ENCODE data around the gene SCYGR1.
"Not testable (repeated sequence)": the region's sequence is repeated elsewhere in the genome, so short reads cannot be mapped to it uniquely, and the experiment has no call there.

SCYGR1 gene

GRCh38 chr2:227370791-227371312, 16.9 kb downstream of the SCYGR1 start:
- no peak for DNase-seq (ENCODE audit: low spot score)

DNA sequence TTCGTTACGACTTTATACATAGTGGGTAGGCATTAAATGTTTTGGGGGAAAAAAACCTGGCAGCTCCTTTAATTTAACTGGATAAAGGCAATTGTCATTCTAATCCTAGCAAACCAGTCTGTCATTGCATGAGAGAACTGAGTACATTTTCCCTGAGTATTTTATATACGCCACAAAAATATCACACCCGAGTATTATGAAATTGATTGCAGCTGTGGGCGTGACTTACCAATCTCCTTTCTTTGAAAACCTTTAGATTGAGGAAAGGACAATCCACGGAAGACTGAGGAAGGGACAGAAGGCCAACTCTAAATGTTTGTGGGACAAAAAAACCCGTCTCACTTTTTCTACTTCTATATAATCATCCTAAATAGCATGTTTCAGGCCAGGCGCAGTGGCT, 17.7 kb downstream of the SCYGR1 start:
- no peak for DNase-seq (ENCODE audit: low spot score)

DNA sequence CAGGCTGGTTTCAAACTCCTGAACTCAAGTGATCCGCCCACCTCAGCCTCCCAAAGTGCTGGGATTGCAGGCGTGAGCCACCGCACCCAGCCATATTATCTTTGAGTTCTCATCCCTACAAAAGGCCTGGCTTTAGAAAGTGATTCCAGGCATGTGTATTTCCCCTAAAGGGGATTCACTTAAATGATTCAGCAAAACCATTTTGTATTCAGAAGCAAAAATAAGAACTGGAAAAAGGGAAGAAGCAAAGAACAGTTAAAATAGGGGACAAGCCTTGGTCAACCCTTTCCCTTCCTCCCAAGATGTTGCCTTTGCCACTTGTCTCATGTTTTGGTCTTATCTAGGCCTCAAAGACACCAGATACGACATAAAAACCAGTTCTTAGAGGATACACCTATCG, 19.2 kb downstream of the SCYGR1 start:
- no peak for DNase-seq (ENCODE audit: low spot score)

- no peak for DNase-seq (ENCODE audit: low spot score)
Measured at GRCh38 chr2:227367427-227367795, 20.3 kb downstream of the SCYGR1 start.

DNA sequence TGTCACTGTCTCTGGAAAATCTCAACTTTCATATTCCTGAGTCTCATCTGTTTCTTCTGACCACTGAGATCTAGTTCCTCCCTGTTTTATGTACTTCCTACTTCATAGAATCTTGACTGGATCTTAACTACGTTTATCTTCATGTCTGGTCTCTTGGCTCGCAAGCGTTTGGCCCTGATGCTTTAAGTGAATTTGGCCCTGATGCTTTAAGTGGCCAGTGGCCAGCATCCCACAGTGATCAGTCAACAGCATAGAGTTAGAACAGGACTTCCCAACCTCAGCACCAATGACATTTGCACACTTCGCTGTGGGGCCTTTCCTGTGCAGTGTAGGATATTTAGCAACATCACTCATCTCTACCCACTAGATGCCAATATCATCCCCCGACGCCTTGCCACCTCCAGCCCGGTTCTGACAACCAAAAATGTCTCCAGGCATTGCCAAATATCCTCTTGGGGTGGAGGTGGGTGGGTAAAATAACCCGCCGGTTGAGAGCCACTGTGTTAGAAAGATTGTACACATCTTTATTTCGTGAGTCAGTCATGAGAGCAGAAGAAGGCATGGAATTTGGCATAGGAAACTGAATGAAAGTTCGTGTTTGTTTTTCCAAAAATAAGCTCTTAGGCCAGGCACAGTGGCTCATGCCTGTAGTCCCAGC, 20.9 kb downstream of the SCYGR1 start:
- DNase-seq (ENCODE audit: low spot score), result no peak

DNA sequence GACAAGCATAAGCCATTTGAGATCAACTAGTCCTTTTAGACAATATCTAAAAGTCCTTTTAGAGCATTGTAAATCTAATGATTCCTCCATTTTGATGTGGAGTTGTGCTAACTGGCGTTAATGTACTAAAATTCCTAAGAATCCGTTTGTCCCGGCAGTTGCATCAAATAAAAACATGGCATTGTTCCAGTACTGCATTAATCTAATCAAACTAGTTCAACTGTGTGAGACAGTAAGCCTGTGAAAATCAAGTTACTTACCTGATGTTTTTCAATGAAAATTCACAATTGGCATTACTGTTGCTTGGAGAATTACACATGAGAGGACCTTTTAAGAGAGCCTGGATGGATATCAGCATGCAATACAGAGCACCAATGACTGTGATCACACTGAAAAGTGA, 21.9 kb downstream of the SCYGR1 start:
- DNase-seq (ENCODE audit: low spot score), result no peak

DNA sequence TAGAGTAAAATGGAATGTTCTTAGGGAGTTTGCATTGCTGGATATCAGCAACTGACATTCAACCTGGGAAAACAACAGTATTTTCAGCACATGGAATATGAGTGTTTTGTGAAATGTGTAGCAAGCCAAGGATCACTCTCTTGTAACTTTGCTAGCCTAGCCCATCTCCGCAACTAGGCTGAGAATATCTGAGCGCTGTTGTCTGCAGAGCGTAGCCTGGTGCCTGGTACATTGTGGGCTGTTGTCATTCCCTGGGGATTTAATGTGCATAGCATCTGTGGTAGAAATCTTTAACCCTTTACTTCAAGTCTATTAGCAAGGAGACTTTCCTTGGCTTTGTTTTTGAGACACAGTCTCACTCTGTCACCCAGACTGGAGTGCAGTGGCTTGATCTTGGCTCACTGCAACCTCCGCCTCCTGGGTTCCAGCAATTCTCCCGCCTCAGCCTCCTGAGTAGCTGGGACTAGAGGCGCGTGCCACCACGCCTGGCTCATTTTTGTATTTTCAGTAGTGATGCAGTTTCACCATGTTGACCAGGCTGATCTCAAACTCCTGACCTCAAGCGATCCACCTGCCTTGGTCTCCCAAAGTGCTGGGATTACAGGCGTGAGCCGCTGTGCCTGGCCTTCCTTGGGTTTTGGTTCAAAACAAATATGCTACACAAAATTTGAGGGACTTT, 23.0 kb downstream of the SCYGR1 start:
- not testable (repeated sequence) for DNase-seq (ENCODE audit: low spot score)

DNA sequence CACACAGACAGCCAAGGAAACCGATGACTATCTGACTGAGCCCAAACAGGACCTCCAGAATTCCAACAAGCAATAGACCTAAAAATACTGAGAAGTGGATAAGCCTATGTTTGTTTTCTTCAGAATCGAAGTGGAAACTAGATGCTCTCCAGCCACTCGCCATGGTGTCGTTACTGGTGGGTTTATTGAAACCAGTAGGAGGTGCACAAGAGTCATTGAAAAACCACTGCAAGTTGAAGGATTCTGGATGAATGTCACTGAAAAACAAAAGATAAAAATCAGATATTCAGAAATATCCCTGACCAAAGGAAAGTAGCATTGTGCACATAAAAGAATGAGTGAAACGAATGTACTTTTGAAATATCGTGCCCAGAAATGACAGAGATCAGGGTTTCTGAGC, 24.0 kb downstream of the SCYGR1 start:
- DNase-seq (ENCODE audit: low spot score), result no peak

DNA sequence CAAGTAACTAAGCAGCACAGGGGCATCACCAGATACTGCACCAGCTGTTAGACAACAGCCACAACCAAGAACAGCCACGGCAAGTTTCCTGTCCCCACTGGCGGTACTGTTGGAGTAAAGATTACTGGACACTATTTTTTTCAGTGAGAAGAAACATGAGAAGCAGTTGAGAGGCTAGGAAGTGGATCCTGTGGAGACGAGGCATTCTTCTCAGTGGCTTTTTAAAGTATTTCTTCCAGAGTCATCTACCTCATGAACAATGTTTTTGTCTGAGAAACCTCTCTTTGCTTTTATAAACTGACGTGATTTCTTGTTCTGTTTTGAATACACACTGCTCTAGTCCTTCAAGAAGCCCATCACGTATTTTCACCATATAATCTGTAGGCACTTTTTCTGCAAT, 27.4 kb downstream of the SCYGR1 start:
- no peak for DNase-seq (ENCODE audit: low spot score)

GRCh38 chr2:227351639-227352038, 36.1 kb downstream of the SCYGR1 start:
- DNase-seq (ENCODE audit: low spot score), result no peak

- no peak for DNase-seq (ENCODE audit: low spot score)
Measured at GRCh38 chr2:227349989-227350612, 37.6 kb downstream of the SCYGR1 start.

- no peak for DNase-seq (ENCODE audit: low spot score)
Measured at GRCh38 chr2:227348324-227348723, 39.4 kb downstream of the SCYGR1 start.

GRCh38 chr2:227347117-227347516, 40.6 kb downstream of the SCYGR1 start:
- no peak for DNase-seq (ENCODE audit: low spot score)

DNA sequence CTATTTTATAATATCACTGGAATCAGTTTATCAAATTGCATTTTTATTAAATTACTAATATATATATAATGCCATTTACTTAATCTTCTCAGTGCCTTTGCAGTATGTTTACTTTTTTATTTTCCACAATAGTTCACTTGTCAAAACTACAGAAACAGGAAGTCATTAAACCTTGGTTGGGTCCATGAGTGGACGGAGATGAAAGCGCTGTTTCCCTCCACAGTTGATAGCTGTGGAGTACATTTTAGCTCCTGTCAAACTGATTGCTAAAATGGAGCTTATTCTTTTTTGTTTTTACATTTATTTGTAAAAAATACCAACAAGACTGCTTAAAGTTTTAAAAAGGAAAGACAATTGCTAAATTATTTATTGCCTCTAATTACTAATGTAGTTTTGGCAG, 43.5 kb downstream of the SCYGR1 start:
- DNase-seq (ENCODE audit: low spot score), result no peak

- DNase-seq (ENCODE audit: low spot score), result no peak
Measured at GRCh38 chr2:227341553-227341952, 46.2 kb downstream of the SCYGR1 start.

DNA sequence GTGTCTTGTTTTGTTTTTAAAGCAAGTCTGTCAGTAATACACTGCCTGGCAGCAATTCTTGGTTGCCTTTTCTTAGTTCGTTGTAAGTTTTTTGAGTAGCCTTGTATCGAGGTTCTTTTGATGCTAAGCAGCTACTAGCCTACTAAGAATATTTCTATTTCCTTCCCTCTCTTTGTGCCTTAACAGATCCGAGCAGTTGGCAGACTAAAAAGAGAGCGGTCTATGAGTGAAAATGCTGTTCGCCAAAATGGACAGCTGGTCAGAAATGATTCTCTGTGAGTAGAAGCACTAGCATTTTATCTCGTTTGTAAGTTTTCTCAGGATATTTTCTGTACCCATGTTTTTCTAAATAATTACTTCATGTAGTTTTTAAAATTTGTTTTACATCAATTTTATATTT, 47.6 kb downstream of the SCYGR1 start:
- DNase-seq (ENCODE audit: low spot score), result no peak

DNA sequence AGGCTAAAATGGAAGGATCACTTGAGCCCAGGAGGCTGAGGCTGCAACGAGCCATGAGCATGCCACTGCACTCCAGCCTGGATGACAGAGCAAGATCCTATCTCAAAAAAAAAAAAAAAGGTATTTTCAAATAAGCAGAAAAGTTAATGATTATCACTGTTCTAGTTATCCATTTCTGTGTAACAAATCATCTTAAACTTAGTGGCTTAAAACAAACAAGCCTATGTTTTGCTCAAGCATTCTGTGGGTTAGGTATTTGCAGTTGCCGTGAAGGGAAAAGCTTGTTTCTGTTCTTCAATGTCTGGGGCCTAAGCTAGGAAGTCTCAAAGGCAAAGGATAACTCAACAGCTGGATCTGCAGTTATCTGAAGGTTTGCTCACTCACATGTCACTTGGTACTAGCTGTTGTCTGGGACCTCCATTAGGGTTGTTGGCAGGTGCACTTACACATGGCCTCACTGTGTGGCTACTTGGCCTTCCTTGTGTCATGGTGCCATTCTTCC, 48.6 kb downstream of the SCYGR1 start:
- DNase-seq (ENCODE audit: low spot score), result no peak

Measured in putamen (tissue), 1 donor.